Type B pancreatic cell (in vitro differentiated cells): ENCODE data around the gene SNAP25. TPM values are rescaled to one million over a fixed set of nuclear protein-coding genes. Genes with fewer than 3 reads are reported as not detected.

Experiments
- DNase-seq: peaks from one replicate; pipeline ENCODE4 v3.0.0; 2021; ENCODE audit warnings: mixed read lengths; ENCODE audit not compliant: unreplicated experiment; ENCODE audit errors: extremely low spot score
- H3K27ac Mint-ChIP-seq: 2 replicates; pipeline ENCODE4 v1.8.0; 2021; ENCODE audit warnings: mild to moderate bottlenecking, mixed read lengths
- H3K27me3 Mint-ChIP-seq: 2 replicates; pipeline ENCODE4 v1.8.0; 2021; ENCODE audit warnings: mixed read lengths
- H3K36me3 Mint-ChIP-seq: 2 replicates; pipeline ENCODE4 v1.8.0; 2021; ENCODE audit warnings: mixed read lengths
- H3K4me1 Mint-ChIP-seq: one replicate; pipeline ENCODE4 v1.8.0; 2021; ENCODE audit warnings: mixed read lengths; ENCODE audit not compliant: unreplicated experiment
- H3K4me3 Mint-ChIP-seq: 2 replicates; pipeline ENCODE4 v1.8.0; 2021; ENCODE audit warnings: mild to moderate bottlenecking, mixed read lengths
- H3K9me3 Mint-ChIP-seq: 2 replicates; pipeline ENCODE4 v1.8.0; 2021; ENCODE audit warnings: mixed read lengths
- total RNA-seq: library from RNA; stranded (reverse); gene quantifications from 2 replicates; pipeline ENCODE4 v1.2.1, GENCODE V29; 2021; ENCODE audit warnings: low replicate concordance
- TF ChIP-seq, protein P1 (sequence below): fragments of 200-600 bp; sonication (generic); conservative IDR thresholded peaks from 2 replicates; pipeline ENCODE4 v1.5.0; 2021; ENCODE audit warnings: antibody characterized with exemption, mild to moderate bottlenecking

The SNAP25 gene
- total RNA-seq, 1 donor from 2014 or later, result 12.5 TPM

DNA sequence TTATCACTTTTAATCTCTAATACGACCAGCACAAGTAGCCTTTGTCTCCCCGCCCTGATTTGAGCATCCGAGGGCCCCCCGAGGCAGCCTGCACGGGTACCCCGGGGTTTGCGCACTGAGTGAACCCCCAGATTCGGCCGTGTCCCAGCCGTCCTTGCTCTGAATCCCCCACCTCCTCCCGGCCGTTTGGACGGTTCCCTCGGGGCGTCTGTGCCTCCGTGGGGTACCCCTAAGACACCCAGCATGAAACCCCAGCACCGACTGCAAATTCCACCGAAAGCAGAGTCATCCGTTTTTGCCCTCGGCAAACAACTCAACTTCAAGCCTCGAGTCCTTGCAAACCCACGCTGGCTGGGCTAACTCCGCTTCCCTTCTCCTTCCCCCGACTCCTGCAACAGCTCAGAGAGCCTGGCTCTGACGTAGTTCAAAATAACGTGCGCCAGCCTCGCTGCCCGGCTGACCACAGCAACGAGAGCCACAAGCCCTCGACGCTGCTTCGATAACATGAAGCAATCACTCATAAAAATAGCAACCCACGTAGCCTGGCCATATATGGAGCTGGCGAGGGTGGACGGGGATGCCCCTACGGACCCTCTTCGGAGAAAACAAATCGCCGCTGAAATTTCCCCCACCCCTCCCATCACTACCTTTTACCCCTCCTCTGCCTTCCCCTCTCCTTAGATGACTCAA, 764 bp upstream of the SNAP25 start:
- DNase-seq, result no peak
- Mint-ChIP-seq H3K27ac (peak overlapping the region; percentile 79), H3K9me3 (no peaks in the 10 kb centered on the region), H3K4me1 (peaks cover 16% of the 10 kb centered on the region), H3K4me3 (peak overlapping the region; percentile 88), H3K27me3 (peaks cover 49% of the 10 kb centered on the region), H3K36me3 (no peaks in the 10 kb centered on the region)
- TF ChIP-seq, protein P1, sequence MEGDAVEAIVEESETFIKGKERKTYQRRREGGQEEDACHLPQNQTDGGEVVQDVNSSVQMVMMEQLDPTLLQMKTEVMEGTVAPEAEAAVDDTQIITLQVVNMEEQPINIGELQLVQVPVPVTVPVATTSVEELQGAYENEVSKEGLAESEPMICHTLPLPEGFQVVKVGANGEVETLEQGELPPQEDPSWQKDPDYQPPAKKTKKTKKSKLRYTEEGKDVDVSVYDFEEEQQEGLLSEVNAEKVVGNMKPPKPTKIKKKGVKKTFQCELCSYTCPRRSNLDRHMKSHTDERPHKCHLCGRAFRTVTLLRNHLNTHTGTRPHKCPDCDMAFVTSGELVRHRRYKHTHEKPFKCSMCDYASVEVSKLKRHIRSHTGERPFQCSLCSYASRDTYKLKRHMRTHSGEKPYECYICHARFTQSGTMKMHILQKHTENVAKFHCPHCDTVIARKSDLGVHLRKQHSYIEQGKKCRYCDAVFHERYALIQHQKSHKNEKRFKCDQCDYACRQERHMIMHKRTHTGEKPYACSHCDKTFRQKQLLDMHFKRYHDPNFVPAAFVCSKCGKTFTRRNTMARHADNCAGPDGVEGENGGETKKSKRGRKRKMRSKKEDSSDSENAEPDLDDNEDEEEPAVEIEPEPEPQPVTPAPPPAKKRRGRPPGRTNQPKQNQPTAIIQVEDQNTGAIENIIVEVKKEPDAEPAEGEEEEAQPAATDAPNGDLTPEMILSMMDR, result no peak

DNA sequence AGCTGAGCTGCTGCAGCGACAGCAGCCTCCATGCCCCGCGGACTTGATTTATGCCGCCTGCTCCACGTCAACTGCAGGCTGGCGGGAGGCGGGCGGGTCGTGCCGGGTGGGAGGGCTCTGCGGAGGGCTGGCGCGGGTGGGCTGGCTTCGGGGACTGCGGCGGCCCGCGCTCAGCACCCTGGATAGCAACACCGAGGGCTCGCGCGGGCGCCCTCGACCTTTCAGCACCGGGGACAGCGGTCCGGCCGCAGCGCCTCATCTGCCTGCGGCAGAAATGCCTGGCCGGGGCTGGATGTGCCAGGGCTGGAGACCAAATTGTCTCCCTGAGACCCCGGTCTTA, 792 bp downstream of the SNAP25 start:
- H3K4me3 Mint-ChIP-seq, result peak overlapping the region; percentile 88
- H3K27ac Mint-ChIP-seq, result peak overlapping the region; percentile 79
- peaks cover 16% of the 10 kb centered on the region for H3K4me1 Mint-ChIP-seq
- peaks cover 41% of the 10 kb centered on the region for H3K27me3 Mint-ChIP-seq
- H3K36me3 Mint-ChIP-seq, result no peaks in the 10 kb centered on the region
- TF ChIP-seq, protein P1, result peak; percentile 32
- no peaks in the 10 kb centered on the region for H3K9me3 Mint-ChIP-seq
- peak; percentile 92 for DNase-seq

DNA sequence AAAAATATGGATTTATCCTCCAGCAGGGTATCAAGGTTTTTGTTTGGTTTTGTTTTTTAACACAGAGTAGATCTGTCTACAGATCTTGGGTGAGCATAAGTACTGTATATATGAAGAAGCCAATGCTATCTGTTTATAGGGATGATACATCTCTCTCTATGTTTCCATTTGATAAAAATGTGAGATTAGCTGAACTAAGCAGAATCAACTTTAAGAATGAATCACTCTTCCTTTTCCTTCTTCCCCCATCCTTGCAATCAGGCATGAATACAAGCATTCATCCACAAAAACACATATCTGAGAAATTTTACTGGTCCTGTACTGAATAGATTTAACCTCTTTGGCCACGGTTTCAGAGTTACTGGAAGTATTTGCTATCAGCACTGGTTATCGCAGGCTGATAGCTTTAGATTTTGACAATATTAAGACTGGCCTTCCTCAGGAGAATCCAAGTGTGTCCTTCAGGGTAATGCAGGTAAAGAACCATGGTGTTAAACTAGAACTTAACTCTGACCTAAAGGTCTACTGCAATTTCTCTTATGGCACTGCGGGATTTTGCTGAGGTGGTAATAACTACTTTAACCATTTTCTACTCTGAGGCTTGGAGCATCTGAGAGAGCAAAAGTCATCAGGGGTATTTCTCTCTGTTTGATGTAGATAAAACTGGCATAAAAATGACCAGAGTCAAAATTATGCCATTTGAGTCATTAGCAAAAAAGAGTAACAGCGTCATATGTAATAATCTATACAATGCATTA, 1.5 kb downstream of the SNAP25 start:
- Mint-ChIP-seq H3K4me3 (peak overlapping the region; percentile 88), H3K27me3 (peaks cover 36% of the 10 kb centered on the region)

DNA sequence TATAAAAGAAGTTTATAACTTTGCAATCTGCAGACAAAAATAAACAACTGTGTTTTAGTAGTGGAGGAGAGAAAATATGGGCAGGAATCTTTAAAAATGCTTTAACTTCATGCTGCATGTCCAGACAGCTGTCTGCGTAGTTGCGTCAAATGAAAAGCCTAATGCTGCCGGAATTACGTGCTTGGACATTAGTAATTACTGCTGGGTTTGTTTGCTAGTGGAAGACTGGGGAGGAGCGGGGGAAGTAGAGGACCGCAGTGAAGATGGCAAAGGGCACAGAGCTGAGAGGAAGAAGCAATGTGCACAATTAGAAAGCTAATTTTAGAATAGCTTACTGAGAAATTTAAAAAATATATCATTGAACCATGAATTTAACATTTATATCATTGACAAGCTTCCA, 2.4 kb downstream of the SNAP25 start:
- Mint-ChIP-seq H3K4me3 (no peak overlapping the region), H3K9me3 (no peaks in the 10 kb centered on the region), H3K27ac (no peak overlapping the region), H3K27me3 (peaks cover 28% of the 10 kb centered on the region), H3K36me3 (no peaks in the 10 kb centered on the region), H3K4me1 (peaks cover 13% of the 10 kb centered on the region)
- TF ChIP-seq, protein P1, result no peak
- no peak for DNase-seq

More for the DNA sequence above, 1.5 kb downstream of the SNAP25 start:
- Mint-ChIP-seq H3K27ac (no peak overlapping the region), H3K36me3 (no peaks in the 10 kb centered on the region), H3K4me1 (peaks cover 16% of the 10 kb centered on the region), H3K9me3 (no peaks in the 10 kb centered on the region)
- DNase-seq, result no peak
- TF ChIP-seq, protein P1, result no peak

DNA sequence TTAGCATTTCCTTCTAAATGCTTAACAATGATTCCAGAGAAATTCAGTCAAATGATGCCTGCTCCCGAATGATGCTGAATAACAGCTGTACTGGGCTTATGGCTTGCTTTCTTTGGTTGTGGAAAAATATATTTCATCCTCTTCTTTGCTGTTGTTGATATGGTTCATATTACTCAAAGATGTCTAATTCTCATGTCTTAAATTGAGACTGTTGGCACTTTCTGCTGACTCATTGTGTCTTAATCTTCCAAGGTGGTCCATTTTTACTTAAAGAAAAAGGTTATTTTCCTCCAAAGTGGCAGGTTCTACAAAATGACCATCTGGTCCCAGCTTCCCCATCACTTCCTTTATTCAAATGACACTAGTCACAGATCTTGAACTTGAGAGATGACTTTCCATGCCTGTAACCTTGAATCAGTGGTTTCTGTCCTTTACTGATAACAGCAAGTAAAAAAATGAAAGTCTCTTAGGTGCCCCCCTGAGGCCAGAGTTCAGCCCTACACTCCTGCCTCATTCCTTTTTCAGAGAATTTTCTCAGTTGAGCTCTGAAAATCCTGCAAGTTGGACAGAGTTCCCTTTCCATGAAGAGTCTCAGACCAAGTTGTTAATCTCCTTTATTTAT, 6.9 kb downstream of the SNAP25 start:
- no peaks in the 10 kb centered on the region for H3K9me3 Mint-ChIP-seq
- H3K27me3 Mint-ChIP-seq, result peaks cover 3% of the 10 kb centered on the region
- no peaks in the 10 kb centered on the region for H3K4me1 Mint-ChIP-seq
- H3K4me3 Mint-ChIP-seq, result no peak overlapping the region
- no peak for DNase-seq
- TF ChIP-seq, protein P1, result peak; percentile 61
- H3K36me3 Mint-ChIP-seq, result no peaks in the 10 kb centered on the region
- no peak overlapping the region for H3K27ac Mint-ChIP-seq
